ENCODE results near the gene LYPD8.

DNA sequence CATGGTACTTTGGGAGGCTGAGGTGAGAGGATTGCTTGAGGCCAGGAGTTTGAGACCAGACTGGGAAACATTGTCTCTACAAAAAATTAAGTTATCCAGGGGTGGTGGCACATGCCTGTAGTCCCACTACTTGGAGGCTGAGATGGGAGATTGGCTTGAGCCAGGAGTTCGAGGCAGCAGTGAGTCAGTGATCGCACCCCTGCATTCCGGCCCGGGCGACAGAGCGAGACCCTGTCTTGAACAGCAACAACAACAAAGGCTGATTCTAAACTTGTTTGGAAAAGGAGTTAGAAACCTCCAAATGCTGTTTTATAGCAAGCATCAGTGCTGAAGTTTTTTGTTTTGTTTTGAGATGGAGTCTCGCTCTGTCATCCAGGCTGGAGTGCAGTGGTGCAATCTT lies 14.7 kb downstream of the LYPD8 start:
- TF ChIP-seq CTCF (IDR thresholded peaks at IDR 0.05; ENCODE audit: low read length) (no peak), EZH2phosphoT487 (IDR thresholded peaks at IDR 0.05; ENCODE audit: low read length) (no peak), EZH2 (optimal IDR thresholded peaks at IDR 0.05; ENCODE audit: low read depth, low read length) (no peak)
